ENCODE measurements around the gene CCDC127. TPM values are rescaled to one million over a fixed set of nuclear protein-coding genes. Genes with fewer than 3 reads are reported as not detected.

CCDC127 gene
- total and polyA plus RNA-seq, 2 of the 4 experiments (the other 2 are of a cell fraction): 3.2 to 3.9 TPM

- H3K4me2 ChIP-seq (ENCODE audit: low read depth, low read length): peak overlapping the region; percentile 95
- no peak for ATAC-seq (ENCODE audit: low read depth)
- dilution Hi-C loops (cut with HindIII; ENCODE audit: low sequenced_read_pairs, unreplicated experiment): no loop called here
Measured at GRCh38 chr5:219460-219863, 1.5 kb upstream of the CCDC127 start.

More at GRCh38 chr5:219460-219863, 1.5 kb upstream of the CCDC127 start:
- Histone ChIP-seq H3K9me1 (ENCODE audit: insufficient read depth, low read length) (peaks cover 15% of the 10 kb centered on the region), H2AK5ac (ENCODE audit: low read depth, low read length) (no peak overlapping the region; the same call in 1 of the 2 replicates), H3K36me3 (ENCODE audit: control insufficient read depth, insufficient read depth, low read length) (peaks cover 5% of the 10 kb centered on the region), H4K8ac (ENCODE audit: low read depth in 2 of 2, low read length in 2 of 2) (no peak overlapping the region), H3K9ac (ENCODE audit: low read depth, low read length) (peak overlapping the region; percentile 78), H3K14ac (replicated peaks; ENCODE audit: low read depth, low read length) (no peak overlapping the region), H3K18ac (ENCODE audit: low read depth, low read length) (no peak overlapping the region), H2BK15ac (ENCODE audit: low read depth, low read length) (no peak overlapping the region), H3K4me1 (ENCODE audit: control insufficient read depth, insufficient read depth, low read length) (peaks cover 11% of the 10 kb centered on the region), H3K4ac (ENCODE audit: low read depth, low read length) (peak overlapping the region; percentile 19; the same call in 1 of the 2 replicates), H3K79me1 (ENCODE audit: low read depth in 1 of 2, low read length in 2 of 2) (peaks cover 18 to 47% of the 10 kb centered on the region in 2 experiments; a peak in 3 of 4 replicates), H4K5ac (ENCODE audit: low read depth, low read length) (no peak overlapping the region), H3K56ac (ENCODE audit: extremely low read depth, insufficient read depth, low read length) (no peak overlapping the region), H3K27ac (ENCODE audit: insufficient read depth, low read length) (peak overlapping the region; percentile 17; the same call in 1 of the 2 replicates), H3K27me3 (ENCODE audit: control insufficient read depth, insufficient read depth, low read length) (no peaks in the 10 kb centered on the region), H2BK5ac (ENCODE audit: low read depth, low read length, poor library complexity, severe bottlenecking) (no peak overlapping the region), H4K20me1 (ENCODE audit: insufficient read depth, low read length) (peaks cover 53% of the 10 kb centered on the region), H2AFZ (replicated peaks; ENCODE audit: low read length, poor library complexity) (no peak overlapping the region), H4K91ac (ENCODE audit: insufficient read depth, low read depth, low read length) (no peak overlapping the region), H3K4me3 (ENCODE audit: insufficient read depth, low read depth, low read length) (peak overlapping the region; percentile 89), H3K9me3 (ENCODE audit: control insufficient read depth, insufficient read depth, low read length) (no peaks in the 10 kb centered on the region), H2AK9ac (replicated peaks; ENCODE audit: low read depth, low read length, poor library complexity) (no peak overlapping the region), H2BK20ac (ENCODE audit: low read depth, low read length) (no peak overlapping the region), H3K23ac (ENCODE audit: low read depth, low read length) (peak overlapping the region; percentile 87), H2BK120ac (ENCODE audit: low read depth, low read length) (no peak overlapping the region)
- no TSS peak for BruUV-seq (replicated peaks)
- peak; percentile 50 for DNase-seq
- 55% methylated on average over 4 of the region's 9 CpGs; no CpG with 5 or more reads in 1 of the 2 experiments for WGBS, 2 experiments (ENCODE audit: extremely low coverage in 2 of 2, insufficient read length in 1 of 2)
- intact Hi-C loops (cut with micrococcal nuclease): no loop called here
- in situ Hi-C loops (cut with MboI; ENCODE audit: low sequenced_read_pairs): no loop called here
- ChIA-PET CTCF (interaction anchor here (0.6 to 0.7 kb wide), 2 partner anchors 13 to 31 kb away, joined by 3 to 5 read pairs; no protein-coding TSS in a partner anchor), POLR2A (ENCODE audit: unreplicated experiment) (no interaction called here)
- TF ChIP-seq CTCF (conservative IDR thresholded peaks at IDR 0.05; ENCODE audit: low read depth, low read length) (no peak), MAZ (IDR thresholded peaks at IDR 0.05; ENCODE audit: borderline replicate concordance, low read depth, low read length) (no peak), RAD21 (IDR thresholded peaks at IDR 0.05; ENCODE audit: low read length) (no peak), CHD1 (IDR thresholded peaks at IDR 0.05; ENCODE audit: low read depth, low read length) (no peak), FOS (IDR thresholded peaks at IDR 0.05; ENCODE audit: low read depth, low read length) (no peak), CEBPB (IDR thresholded peaks at IDR 0.05; ENCODE audit: low read depth, low read length) (peak; percentile 49; the same call in 1 of the 2 replicates)
